GM12891 (cell line): Measurements from ENCODE around the gene EOGT.

ENCODE experiments used
- POLR2A ChIP-seq: IDR thresholded peaks from 2 replicates; pipeline ENCODE4 v1.6.1; 2011; ENCODE audit warnings: low read depth, low read length, control low read depth
- POLR2AphosphoS5 ChIP-seq: IDR thresholded peaks from 2 replicates; pipeline ENCODE4 v1.6.1; 2011; ENCODE audit warnings: low read depth, low read length, control low read depth
- SPI1 ChIP-seq: IDR thresholded peaks from 2 replicates; pipeline ENCODE4 v1.6.1; 2011; ENCODE audit warnings: low read depth, low read length, control low read depth
- TAF1 ChIP-seq: IDR thresholded peaks from 2 replicates; pipeline ENCODE4 v1.6.1; 2011; ENCODE audit warnings: low read depth, low read length, control low read depth

DNA sequence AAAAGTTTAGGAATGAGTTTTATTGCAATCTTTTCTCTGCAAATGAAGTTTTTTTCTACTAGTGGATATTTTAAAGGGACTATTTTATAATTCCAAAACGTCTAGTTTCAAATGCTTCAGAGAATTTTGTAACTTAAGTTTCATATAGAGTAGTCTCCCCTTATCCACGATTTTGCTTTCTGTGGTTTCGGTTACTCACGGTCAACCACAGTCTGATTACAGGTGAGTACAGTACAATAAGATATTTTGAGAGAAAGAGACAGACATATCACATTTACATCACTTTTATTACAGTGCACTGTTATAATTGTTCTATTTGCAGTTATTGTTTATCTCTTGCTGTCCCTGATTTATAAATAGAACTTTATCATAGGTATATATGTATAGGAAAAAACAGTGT lies 7.4 kb upstream of the EOGT start:
- no peak for TF ChIP-seq POLR2AphosphoS5
- TF ChIP-seq SPI1: no peak
- no peak for TF ChIP-seq POLR2A
- no peak for TF ChIP-seq TAF1
